GM12874 (cell line): ENCODE data around the gene PPP1R15A.

Source experiments
- TF ChIP-seq, protein P1 (sequence below): IDR thresholded peaks from 2 replicates; pipeline ENCODE4 v1.5.1; 2011; ENCODE audit warnings: low read depth, mild to moderate bottlenecking, control low read depth, low read length, moderate library complexity; ENCODE audit not compliant: insufficient read depth

PPP1R15A gene

DNA sequence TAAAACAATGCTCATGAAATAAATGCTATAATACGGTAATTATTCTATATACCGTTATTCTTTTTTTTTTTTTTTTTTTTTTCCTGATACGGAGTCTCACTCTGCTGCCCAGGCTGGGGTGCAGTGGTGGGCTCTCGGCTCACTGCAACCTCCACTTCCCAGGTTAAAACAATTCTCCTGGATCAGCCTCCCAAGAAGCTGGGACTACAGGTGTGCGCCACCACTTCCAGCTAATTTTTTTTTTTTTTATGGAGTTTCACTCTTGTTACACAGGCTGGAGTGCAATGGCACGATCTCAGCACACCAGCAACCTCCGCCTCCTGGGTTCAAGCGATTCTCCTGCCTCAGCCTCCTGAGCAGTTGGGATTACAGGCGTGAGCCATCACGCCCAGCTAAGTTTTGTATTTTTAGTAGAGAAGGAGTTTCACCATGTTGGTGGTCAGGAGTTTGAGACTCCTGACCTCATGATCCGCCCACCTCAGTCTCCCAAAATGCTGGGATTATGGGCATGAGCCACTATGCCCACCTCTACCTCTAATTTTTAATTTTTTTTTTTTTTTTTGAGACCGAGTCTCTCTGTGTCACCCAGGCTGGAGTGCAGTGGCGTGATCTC lies 6.9 kb downstream of the PPP1R15A start:
- TF ChIP-seq, protein P1, sequence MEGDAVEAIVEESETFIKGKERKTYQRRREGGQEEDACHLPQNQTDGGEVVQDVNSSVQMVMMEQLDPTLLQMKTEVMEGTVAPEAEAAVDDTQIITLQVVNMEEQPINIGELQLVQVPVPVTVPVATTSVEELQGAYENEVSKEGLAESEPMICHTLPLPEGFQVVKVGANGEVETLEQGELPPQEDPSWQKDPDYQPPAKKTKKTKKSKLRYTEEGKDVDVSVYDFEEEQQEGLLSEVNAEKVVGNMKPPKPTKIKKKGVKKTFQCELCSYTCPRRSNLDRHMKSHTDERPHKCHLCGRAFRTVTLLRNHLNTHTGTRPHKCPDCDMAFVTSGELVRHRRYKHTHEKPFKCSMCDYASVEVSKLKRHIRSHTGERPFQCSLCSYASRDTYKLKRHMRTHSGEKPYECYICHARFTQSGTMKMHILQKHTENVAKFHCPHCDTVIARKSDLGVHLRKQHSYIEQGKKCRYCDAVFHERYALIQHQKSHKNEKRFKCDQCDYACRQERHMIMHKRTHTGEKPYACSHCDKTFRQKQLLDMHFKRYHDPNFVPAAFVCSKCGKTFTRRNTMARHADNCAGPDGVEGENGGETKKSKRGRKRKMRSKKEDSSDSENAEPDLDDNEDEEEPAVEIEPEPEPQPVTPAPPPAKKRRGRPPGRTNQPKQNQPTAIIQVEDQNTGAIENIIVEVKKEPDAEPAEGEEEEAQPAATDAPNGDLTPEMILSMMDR = no peak

DNA sequence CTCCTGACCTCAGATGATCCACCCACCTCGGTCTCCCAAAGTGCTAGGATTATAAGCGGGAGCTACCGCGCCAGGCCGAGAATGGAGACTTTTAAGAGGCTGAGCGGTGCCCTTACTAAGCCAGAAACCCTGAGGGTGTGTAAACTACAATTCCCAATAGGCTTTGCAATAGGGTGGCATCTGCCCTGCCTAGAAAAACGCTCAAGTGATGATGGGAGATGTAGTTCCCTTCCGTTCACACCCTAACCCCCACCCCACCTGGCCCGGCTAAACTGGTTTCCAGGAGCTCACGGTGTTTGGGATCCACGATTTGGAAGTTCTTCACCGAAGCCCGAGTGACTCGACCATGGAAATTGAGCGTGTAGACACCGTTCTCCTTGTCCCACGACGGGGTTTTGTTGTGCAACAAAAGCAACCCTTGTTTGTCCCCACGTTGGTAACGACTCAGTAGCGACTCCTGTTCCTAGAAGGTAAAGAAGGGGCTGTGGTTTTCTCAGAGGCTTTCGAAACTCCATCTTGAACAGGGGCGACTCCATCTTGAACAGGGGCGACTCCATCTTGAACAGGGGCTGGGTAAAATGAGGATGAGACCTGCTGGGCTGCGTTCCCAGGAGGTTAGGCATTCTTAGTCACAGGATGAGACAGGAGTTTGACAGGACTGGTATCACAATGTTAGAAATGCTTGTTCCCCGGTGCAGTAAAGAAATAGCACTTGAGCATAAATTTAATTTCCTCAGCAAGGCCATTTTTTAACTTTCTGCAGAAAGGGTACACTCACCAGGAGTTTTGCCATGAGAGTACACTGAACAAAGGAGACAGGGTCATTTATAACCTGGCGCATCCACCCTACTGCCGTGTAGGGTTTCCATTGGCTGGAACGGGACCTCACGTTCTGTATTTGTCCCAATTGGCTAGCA lies 9.8 kb downstream of the PPP1R15A start:
- TF ChIP-seq, protein P1 = no peak

- TF ChIP-seq, protein P1 = no peak
Observed at GRCh38 chr19:48883726-48884125, 11.5 kb downstream of the PPP1R15A start.

DNA sequence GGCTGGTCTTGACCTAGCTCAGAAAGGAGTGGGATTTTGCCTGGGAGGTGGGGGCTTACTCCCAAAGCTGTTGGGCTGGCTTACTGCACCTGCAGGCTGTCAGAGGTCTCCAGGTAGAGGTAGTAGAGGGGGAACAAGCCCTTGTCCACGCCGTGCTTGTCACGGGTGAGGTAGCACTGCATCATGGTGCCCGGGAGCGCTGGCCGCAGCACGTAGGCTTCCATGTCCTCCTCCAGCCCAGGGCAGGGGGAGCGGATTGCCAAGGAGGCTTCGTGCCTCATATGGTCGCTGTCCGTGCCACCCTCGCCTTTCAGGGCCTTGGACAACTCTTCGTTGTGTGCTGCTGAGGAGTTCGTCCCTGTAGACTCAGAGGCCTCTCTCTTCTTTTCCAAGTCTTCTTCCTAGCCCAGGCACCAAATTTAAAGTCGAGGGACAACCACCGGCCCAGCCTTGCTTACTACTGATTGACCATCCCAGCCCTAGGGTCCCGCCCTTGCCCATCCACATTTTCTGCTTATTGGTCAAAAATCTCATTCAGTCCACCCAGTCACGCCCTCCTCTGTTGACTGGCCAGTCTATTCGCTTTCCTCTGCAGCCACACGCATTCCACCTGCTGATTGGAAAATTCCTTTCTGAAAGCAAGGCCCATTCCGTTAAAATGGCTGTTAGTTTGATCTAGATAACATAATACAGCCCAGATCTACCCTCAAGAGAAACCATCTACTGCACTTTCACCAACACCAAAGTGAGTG lies 15.8 kb downstream of the PPP1R15A start:
- TF ChIP-seq, protein P1 = no peak

DNA sequence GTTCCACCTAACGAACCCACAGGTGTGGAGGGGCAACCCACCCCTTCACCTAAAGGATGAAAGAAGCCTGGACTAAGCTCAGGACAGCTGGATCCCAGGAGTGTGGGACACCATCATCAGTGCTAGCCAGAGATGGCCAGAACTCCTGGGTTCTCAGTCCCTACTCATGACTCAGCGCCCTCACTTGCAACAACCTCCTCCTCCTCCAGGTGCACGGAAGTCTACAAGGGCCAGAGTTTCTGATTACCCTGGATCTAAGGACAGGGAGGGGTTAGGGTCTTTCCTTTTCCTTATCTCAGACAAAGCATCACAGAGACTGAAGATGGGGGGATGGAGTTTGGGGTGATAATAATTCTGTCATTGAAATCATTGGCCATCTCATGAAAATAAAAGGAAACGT lies 18.3 kb downstream of the PPP1R15A start:
- TF ChIP-seq, protein P1 = no peak

DNA sequence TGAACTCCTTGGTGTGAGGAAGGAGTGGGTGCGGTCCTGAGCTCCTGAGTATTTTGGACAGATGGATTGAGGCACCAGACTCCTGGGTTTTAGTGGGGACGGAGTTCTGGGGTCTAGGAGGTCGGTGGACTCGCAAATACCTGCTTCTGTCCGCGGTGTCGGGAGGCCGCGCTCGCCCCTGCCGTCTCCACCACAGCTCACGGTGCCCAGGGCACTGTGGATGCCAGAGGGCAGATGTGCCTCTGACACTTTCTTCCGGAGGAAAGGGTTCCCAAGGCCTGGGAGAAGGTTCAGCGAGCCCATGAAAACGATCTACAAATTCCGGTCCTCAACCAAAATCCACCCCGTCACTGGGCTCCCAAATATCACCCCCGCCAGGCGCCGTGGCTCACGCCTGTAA lies 23.0 kb downstream of the PPP1R15A start:
- TF ChIP-seq, protein P1 = no peak

DNA sequence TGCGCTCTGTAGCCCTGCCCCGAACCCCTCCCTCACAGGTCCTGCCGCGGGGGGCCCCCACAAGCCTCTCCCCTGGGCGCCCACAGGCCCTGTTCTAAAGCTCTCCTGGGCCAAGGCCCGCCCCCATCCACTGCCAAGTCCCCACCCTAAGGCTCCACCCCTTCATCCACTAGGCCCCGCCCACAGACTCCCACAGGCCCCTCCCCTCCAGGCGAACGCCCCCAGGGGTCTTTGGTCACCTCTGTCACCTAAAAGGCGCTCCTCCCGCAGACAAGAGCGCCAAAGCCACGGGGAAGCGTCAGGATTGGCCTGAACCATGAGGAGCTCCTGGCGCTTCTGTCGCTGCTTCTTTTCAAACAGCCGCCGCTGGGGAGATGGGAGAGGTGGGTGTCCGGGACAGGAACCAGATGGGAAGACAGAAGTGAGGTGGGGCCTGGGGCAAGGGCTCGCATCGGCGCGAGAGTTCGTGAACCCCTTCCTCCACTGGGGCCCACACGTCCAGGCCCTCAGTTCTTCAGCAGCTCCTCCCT lies 24.0 kb downstream of the PPP1R15A start:
- TF ChIP-seq, protein P1 = no peak
